CD8-positive, alpha-beta memory T cell (primary cell): ENCODE measurements around the gene REM2. TPM values are rescaled to one million over a fixed set of nuclear protein-coding genes. Genes with fewer than 3 reads are reported as not detected.

Source experiments
- CTCF ChIA-PET: fragments of 350-600 bp; sonication (Branson Sonifier 250); formaldehyde crosslinking; loops from one replicate; lab custom pipeline; 2021; ENCODE audit warnings: antibody characterized with exemption; lab: Charles Lee
- POLR2A ChIA-PET: fragments of 350-600 bp; sonication (Branson Sonifier 250); formaldehyde crosslinking; loops from one replicate; lab custom pipeline; 2021; ENCODE audit warnings: antibody characterized with exemption; lab: Charles Lee
- DNase-seq, 5 donors: peaks; one replicate each; pipeline versions ENCODE4 v3.0.0 to v3.0.0-alpha.2; 2020 to 2022; ENCODE audit warnings: mixed read lengths in 1 of 5
- H3K27ac ChIP-seq: one replicate; pipeline ENCODE4 v1.7.0; 2013; ENCODE audit warnings: low read depth, mild to moderate bottlenecking, low read length, moderate library complexity
- H3K27me3 ChIP-seq: 2 replicates; pipeline ENCODE4 v1.7.0; 2013; ENCODE audit warnings: low read length, mild to moderate bottlenecking; ENCODE audit not compliant: insufficient read depth, poor library complexity, severe bottlenecking
- H3K36me3 ChIP-seq: 2 replicates; pipeline ENCODE4 v1.7.0; 2013; ENCODE audit warnings: mild to moderate bottlenecking, low read length, moderate library complexity; ENCODE audit not compliant: insufficient read depth
- H3K4me1 ChIP-seq: 2 replicates; pipeline ENCODE4 v1.7.0; 2013; ENCODE audit warnings: mild to moderate bottlenecking, low read length, moderate library complexity; ENCODE audit not compliant: insufficient read depth
- H3K4me3 ChIP-seq: 2 replicates; pipeline ENCODE4 v1.7.0; 2013; ENCODE audit warnings: mild to moderate bottlenecking, low read length
- H3K9me3 ChIP-seq: 2 replicates; pipeline ENCODE4 v1.7.0; 2013; ENCODE audit warnings: mild to moderate bottlenecking, low read length
- H3K27ac Mint-ChIP-seq, 8 donors: one replicate each; pipeline ENCODE4 v1.8.0; 2020 to 2021; ENCODE audit warnings: mixed read lengths in 8 of 8, mild to moderate bottlenecking in 6 of 8, inconsistent platforms in 3 of 8, moderate library complexity in 3 of 8
- H3K27me3 Mint-ChIP-seq, 2 donors: one replicate each; pipeline ENCODE4 v1.8.0; 2020 to 2021; ENCODE audit warnings: mixed read lengths in 2 of 2, mild to moderate bottlenecking in 1 of 2, moderate library complexity in 1 of 2
- H3K36me3 Mint-ChIP-seq, 3 donors: one replicate each; pipeline ENCODE4 v1.8.0; 2020 to 2021; ENCODE audit warnings: mixed read lengths in 3 of 3, inconsistent platforms in 1 of 3, mild to moderate bottlenecking in 1 of 3
- H3K4me1 Mint-ChIP-seq, 3 donors: one replicate each; pipeline ENCODE4 v1.8.0; 2020 to 2021; ENCODE audit warnings: mixed read lengths in 3 of 3, inconsistent platforms in 1 of 3, mild to moderate bottlenecking in 1 of 3
- H3K4me3 Mint-ChIP-seq, 7 donors: one replicate each; pipeline ENCODE4 v1.8.0; 2020 to 2021; ENCODE audit warnings: mixed read lengths in 7 of 7, mild to moderate bottlenecking in 6 of 7, moderate library complexity in 4 of 7, inconsistent platforms in 2 of 7
- H3K9me3 Mint-ChIP-seq, 5 donors: one replicate each; pipeline ENCODE4 v1.8.0; 2020 to 2022; ENCODE audit warnings: mixed read lengths in 5 of 5, mild to moderate bottlenecking in 3 of 5, moderate library complexity in 2 of 5, inconsistent platforms in 1 of 5
- polyA plus RNA-seq: library from polyadenylated mRNA; unstranded; fragments of 300-500 nt; fragmentation: Illumina TruSeq; gene quantifications from one replicate; pipeline ENCODE4 v1.2.3, GENCODE V29; 2021
- total RNA-seq, 2 experiments: library from RNA; stranded (reverse); gene quantifications; one replicate each; pipeline ENCODE4 v1.2.3, GENCODE V29; 2021

The REM2 gene
- total and polyA plus RNA-seq, 3 experiments from 2014 or later = 0.33 to 1.0 (median 0.33) TPM

- peak overlapping the region; percentile 84 for H3K4me3 ChIP-seq
- H3K27me3 ChIP-seq = no peaks in the 10 kb centered on the region
- peak overlapping the region; percentile 89 for H3K27ac ChIP-seq
- peak; percentile 60 to 78 (median 67) for DNase-seq
- Mint-ChIP-seq H3K9me3 (no peaks in the 10 kb centered on the region), H3K4me3 (peak overlapping the region; percentile 93 to 98 (median 94)), H3K36me3 (peaks cover 0 to 50% (median 11%) of the 10 kb centered on the region in 3 donors), H3K27ac (peak overlapping the region; percentile 64 to 99 (median 98)), H3K27me3 (no peaks in the 10 kb centered on the region), H3K4me1 (peaks cover 30 to 39% (median 33%) of the 10 kb centered on the region in 3 donors)
- ChIA-PET POLR2A (interaction anchor here (0.6 to 2.7 kb wide), 8 partner anchors 10 to 315 kb away, joined by 3 to 17 read pairs (median 3); partner anchors contain the start of genes OXA1L, RBM23 and REM2), CTCF (interaction anchor here (0.8 to 6.9 kb wide), 22 partner anchors 11 to 314 kb away, joined by 3 to 110 read pairs (median 4); partner anchors contain the start of genes HAUS4 and REM2)
- H3K36me3 ChIP-seq = peaks cover 36% of the 10 kb centered on the region
- H3K4me1 ChIP-seq = peaks cover 24% of the 10 kb centered on the region
- H3K9me3 ChIP-seq = no peaks in the 10 kb centered on the region
Observed at GRCh38 chr14:22872033-22872832, 10.8 kb upstream of the REM2 start.

DNA sequence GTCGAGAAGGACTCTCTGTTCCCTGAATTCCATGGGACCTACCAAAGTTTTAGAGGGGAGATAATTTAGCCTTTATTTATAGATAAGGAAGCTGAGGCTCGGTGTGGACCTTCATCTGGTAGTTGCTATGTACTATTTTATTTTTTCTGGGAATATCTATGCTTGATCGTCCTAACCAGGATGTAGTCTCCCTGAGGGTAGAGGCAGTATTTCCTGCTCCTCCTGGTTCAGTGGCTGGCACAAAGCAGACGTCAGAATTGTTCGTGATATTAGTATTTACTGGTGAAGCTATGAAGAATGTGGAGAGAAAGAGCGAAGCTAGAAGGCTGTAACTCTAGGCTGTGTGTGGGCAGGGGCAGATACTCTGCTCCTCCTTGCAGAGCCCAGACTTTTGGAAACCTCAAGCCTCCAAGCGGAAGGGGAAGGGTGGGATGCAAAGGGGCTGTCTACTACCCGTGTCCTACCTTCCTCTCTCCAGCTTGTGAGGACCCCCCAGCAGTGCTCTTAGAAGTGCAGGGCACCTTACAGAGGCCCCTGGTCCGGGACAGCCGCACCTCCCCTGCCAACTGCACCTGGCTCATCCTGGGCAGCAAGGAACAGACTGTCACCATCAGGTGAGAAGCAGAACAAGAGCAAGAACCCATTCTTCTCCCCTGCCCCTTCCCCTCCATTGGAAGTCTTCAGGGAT is 10.0 kb upstream of the REM2 start:
- H3K9me3 Mint-ChIP-seq = no peaks in the 10 kb centered on the region
- Histone ChIP-seq H3K27ac (peak overlapping the region; percentile 89), H3K4me1 (peaks cover 24% of the 10 kb centered on the region), H3K9me3 (no peaks in the 10 kb centered on the region), H3K27me3 (no peaks in the 10 kb centered on the region), H3K36me3 (peaks cover 43% of the 10 kb centered on the region), H3K4me3 (peak overlapping the region; percentile 84)
- H3K4me3 Mint-ChIP-seq = peak overlapping the region; percentile 83 to 97 (median 93)
- peak overlapping the region; percentile 64 to 98 (median 88) for H3K27ac Mint-ChIP-seq
- H3K27me3 Mint-ChIP-seq = no peaks in the 10 kb centered on the region
- ChIA-PET CTCF (interaction anchor here (0.8 to 6.9 kb wide), 19 partner anchors 11 to 308 kb away, joined by 3 to 110 read pairs (median 6); partner anchors contain the start of genes HAUS4 and REM2), POLR2A (interaction anchor here (0.6 to 2.7 kb wide), 7 partner anchors 9 to 107 kb away, joined by 3 to 17 read pairs (median 3); partner anchors contain the start of genes OXA1L, RBM23 and REM2)
- H3K4me1 Mint-ChIP-seq = peaks cover 32 to 40% (median 33%) of the 10 kb centered on the region in 3 donors
- H3K36me3 Mint-ChIP-seq = peaks cover under 1 to 57% (median 14%) of the 10 kb centered on the region in 3 donors
- no peak for DNase-seq

- Mint-ChIP-seq H3K36me3 (peaks cover 4 to 76% (median 20%) of the 10 kb centered on the region in 3 donors), H3K27ac (peak overlapping the region in 1 of 8 donors; percentile 81), H3K4me1 (peaks cover 32 to 47% (median 33%) of the 10 kb centered on the region in 3 donors), H3K9me3 (no peaks in the 10 kb centered on the region), H3K4me3 (peak overlapping the region in 1 of 7 donors; percentile 25), H3K27me3 (no peaks in the 10 kb centered on the region)
- Histone ChIP-seq H3K27me3 (no peaks in the 10 kb centered on the region), H3K27ac (no peak overlapping the region), H3K36me3 (peaks cover 49% of the 10 kb centered on the region), H3K4me3 (no peak overlapping the region), H3K4me1 (peaks cover 16% of the 10 kb centered on the region), H3K9me3 (no peaks in the 10 kb centered on the region)
- CTCF ChIA-PET = interaction anchor here (1.1 to 6.9 kb wide), 2 partner anchors 27 to 55 kb away, joined by 3 to 43 read pairs; no protein-coding TSS in a partner anchor
- POLR2A ChIA-PET = no interaction called here
- no peak for DNase-seq
Observed at GRCh38 chr14:22875003-22875747, 7.8 kb upstream of the REM2 start.

DNA sequence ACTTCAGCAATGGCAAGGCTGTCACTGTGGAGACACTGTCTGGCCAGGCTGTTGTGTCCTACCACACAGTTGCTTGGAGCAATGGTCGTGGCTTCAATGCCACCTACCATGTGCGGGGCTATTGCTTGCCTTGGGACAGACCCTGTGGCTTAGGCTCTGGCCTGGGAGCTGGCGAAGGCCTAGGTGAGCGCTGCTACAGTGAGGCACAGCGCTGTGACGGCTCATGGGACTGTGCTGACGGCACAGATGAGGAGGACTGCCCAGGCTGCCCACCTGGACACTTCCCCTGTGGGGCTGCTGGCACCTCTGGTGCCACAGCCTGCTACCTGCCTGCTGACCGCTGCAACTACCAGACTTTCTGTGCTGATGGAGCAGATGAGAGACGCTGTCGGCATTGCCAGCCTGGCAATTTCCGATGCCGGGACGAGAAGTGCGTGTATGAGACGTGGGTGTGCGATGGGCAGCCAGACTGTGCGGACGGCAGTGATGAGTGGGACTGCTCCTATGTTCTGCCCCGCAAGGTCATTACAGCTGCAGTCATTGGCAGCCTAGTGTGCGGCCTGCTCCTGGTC is 7.2 kb upstream of the REM2 start:
- H3K27ac ChIP-seq = no peak overlapping the region
- Mint-ChIP-seq H3K9me3 (no peaks in the 10 kb centered on the region), H3K36me3 (peaks cover 4 to 76% (median 20%) of the 10 kb centered on the region in 3 donors), H3K27ac (peak overlapping the region in 2 of 8 donors; percentile 28 to 81), H3K4me3 (peak overlapping the region in 1 of 7 donors; percentile 10), H3K4me1 (peaks cover 26 to 40% (median 27%) of the 10 kb centered on the region in 3 donors), H3K27me3 (no peaks in the 10 kb centered on the region)
- H3K27me3 ChIP-seq = no peaks in the 10 kb centered on the region
- CTCF ChIA-PET = interaction anchor here (6.9 kb wide), 1 partner anchor 26 kb away, joined by 43 read pairs; no protein-coding TSS in a partner anchor
- H3K4me3 ChIP-seq = no peak overlapping the region
- H3K9me3 ChIP-seq = no peaks in the 10 kb centered on the region
- peaks cover 10% of the 10 kb centered on the region for H3K4me1 ChIP-seq
- DNase-seq = no peak
- POLR2A ChIA-PET = interaction anchor here (0.6 kb wide), 1 partner anchor 1227 kb away, joined by 3 read pairs; no protein-coding TSS in a partner anchor
- peaks cover 49% of the 10 kb centered on the region for H3K36me3 ChIP-seq

DNA sequence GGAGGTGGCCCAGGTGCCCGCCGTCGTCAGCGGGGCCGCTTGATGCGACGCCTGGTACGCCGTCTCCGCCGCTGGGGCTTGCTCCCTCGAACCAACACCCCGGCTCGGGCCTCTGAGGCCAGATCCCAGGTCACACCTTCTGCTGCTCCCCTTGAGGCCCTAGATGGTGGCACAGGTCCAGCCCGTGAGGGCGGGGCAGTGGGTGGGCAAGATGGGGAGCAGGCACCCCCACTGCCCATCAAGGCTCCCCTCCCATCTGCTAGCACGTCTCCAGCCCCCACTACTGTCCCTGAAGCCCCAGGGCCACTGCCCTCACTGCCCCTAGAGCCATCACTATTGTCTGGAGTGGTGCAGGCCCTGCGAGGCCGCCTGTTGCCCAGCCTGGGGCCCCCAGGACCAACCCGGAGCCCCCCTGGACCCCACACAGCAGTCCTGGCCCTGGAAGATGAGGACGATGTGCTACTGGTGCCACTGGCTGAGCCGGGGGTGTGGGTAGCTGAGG is 6.0 kb upstream of the REM2 start:
- no peaks in the 10 kb centered on the region for H3K27me3 ChIP-seq
- no peak overlapping the region for H3K27ac ChIP-seq
- H3K4me1 ChIP-seq = peaks cover 10% of the 10 kb centered on the region
- no peak for DNase-seq
- Mint-ChIP-seq H3K36me3 (peaks cover 4 to 73% (median 20%) of the 10 kb centered on the region in 3 donors), H3K27me3 (no peaks in the 10 kb centered on the region), H3K4me3 (no peak overlapping the region), H3K27ac (no peak overlapping the region), H3K9me3 (no peaks in the 10 kb centered on the region), H3K4me1 (peaks cover 20 to 39% (median 27%) of the 10 kb centered on the region in 3 donors)
- CTCF ChIA-PET = interaction anchor here (1.4 kb wide), 1 partner anchor 9 kb away, joined by 6 read pairs; no protein-coding TSS in a partner anchor
- peaks cover 49% of the 10 kb centered on the region for H3K36me3 ChIP-seq
- no peaks in the 10 kb centered on the region for H3K9me3 ChIP-seq
- H3K4me3 ChIP-seq = no peak overlapping the region
- POLR2A ChIA-PET = no interaction called here

DNA sequence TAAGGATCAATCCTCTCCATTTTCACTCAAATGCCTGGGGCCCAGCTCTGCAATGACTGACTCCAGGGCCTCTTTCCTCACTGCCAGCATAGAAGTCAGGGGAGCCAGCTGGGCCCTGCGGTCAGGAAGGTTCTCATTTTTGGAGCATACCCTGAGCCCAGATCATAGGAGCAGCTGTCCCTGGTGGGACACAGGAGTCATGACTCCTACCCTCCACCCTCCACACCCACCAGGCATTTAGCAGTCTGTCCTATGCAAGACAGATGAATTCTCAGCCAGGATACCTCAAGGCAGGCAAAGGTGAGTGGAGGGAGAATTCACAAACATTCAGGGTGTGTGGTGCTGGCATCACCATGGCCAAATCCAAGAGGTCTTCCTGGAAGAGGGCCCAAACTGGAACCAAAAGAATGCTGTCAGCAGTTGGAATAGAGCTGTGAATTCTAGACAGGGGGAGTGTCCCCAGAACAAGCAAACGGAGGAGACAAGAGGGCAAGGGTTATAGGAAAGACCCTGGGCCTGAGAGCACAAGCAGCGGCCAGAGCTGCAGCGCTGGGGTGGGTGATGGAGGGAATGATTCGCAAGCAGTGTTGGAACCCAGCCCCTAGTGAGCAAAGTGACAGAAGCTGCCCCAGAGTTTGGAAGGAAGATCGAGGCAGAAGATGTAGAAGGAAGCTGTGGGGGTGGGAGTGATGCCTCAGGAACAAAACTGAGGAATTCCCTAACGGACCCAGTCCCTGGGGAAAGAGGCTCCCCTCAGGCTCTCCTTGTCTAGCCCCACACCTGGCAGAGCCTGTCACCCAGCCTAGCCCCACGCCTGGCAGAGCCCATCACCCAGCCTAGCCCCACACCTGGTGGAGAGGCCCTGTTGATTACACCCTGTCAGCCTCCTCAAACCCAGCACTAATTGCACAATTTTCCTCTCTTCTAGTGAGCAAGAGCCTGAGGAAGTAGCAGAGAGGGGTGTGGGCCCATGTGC is 4.5 kb upstream of the REM2 start:
- Mint-ChIP-seq H3K27ac (peak overlapping the region in 5 of 8 donors; percentile 29 to 79 (median 64)), H3K27me3 (no peaks in the 10 kb centered on the region), H3K4me3 (peak overlapping the region in 2 of 7 donors; percentile 43 to 59), H3K4me1 (peaks cover 10 to 36% (median 18%) of the 10 kb centered on the region in 3 donors), H3K36me3 (peaks cover 4 to 61% (median 18%) of the 10 kb centered on the region in 3 donors), H3K9me3 (no peaks in the 10 kb centered on the region)
- Histone ChIP-seq H3K36me3 (peaks cover 46% of the 10 kb centered on the region), H3K9me3 (no peaks in the 10 kb centered on the region), H3K27ac (no peak overlapping the region), H3K4me3 (no peak overlapping the region), H3K4me1 (peaks cover 5% of the 10 kb centered on the region), H3K27me3 (no peaks in the 10 kb centered on the region)
- ChIA-PET CTCF (interaction anchor here (1.4 kb wide), 1 partner anchor 7 kb away, joined by 6 read pairs; no protein-coding TSS in a partner anchor), POLR2A (no interaction called here)
- DNase-seq = no peak
